GM12892 (cell line): ENCODE data around the gene ZZZ3.

ENCODE experiments used
- POLR2A ChIP-seq: IDR thresholded peaks from 2 replicates; pipeline ENCODE4 v1.6.1; 2011; ENCODE audit warnings: low read depth, low read length, control low read depth
- POLR2AphosphoS5 ChIP-seq: IDR thresholded peaks from 2 replicates; pipeline ENCODE4 v1.6.1; 2011; ENCODE audit warnings: low read depth, low read length, control low read depth

DNA sequence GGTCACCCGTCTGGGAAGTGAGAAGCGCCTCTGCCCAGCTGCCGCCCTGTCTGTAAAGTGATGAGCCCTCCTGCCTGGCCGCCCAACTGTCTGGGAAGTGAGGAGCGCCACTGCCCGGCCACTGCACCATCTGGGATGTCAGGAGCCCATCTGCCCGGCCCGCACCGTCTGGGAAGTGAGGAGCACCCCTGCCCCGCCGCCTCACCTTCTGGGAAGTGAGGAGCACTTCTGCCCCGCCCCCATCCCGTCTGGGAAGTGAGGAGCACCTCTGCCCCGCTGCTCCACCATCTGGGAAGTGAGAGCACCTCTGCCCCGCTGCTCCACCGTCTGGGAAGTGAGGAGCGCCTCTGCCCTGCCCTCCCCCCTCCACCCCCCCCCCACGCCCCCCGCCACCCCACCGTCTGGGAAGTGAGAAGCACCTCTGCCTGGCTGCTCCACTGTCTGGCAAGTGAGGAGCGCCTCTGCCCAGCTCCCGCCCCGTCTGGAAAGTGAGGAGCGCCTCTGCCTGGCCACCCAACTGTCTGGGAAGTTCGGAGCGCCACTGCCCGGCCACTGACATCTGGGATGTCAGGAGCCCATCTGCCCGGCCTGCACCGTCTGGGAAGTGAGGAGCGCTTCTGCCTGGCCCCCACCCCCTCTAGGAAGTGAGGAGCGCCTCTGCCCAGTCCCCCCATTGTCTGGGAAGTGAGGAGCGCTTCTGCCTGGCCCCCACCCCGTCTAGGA is 4.5 kb upstream of the ZZZ3 start:
- TF ChIP-seq POLR2AphosphoS5: no peak
- no peak for TF ChIP-seq POLR2A
